Thoracic aorta (tissue), 2 donors: ENCODE data around the gene TMEM243. TPM values are rescaled to one million over a fixed set of nuclear protein-coding genes. Genes with fewer than 3 reads are reported as not detected.
A peak's percentile ranks its signal among the peaks of the same experiment; 100 is the strongest.
"Not testable (repeated sequence)": the region's sequence is repeated elsewhere in the genome, so short reads cannot be mapped to it uniquely, and the experiment has no call there.

Experiments
- ATAC-seq: fragments of 150-250 bp; one replicate; pipeline ENCODE4 v1.8.0; 2017; ENCODE audit warnings: low read depth; ENCODE audit not compliant: insufficient number of reproducible peaks, low FRiP score
- DNase-seq: peaks from one replicate; pipeline ENCODE4 v3.0.0-alpha.2; 2020; ENCODE audit warnings: low spot score
- H3K27ac ChIP-seq, 2 donors: fragments of 200-600 bp; sonication (generic); 1 replicate in 1 of 2; 2 replicates in 1 of 2; pipeline ENCODE4 v1.5.1; 2016; ENCODE audit warnings: mild to moderate bottlenecking in 2 of 2, moderate library complexity in 2 of 2
- H3K27me3 ChIP-seq: fragments of 200-600 bp; sonication (generic); replicated peaks from 2 replicates; pipeline ENCODE4 v1.6.0; 2016; ENCODE audit warnings: mild to moderate bottlenecking; ENCODE audit not compliant: insufficient read depth
- H3K36me3 ChIP-seq: fragments of 200-600 bp; sonication (generic); one replicate; pipeline ENCODE4 v1.5.1; 2016
- H3K4me1 ChIP-seq, 2 donors: fragments of 200-600 bp; sonication (generic); 1 replicate in 1 of 2; 2 replicates in 1 of 2; pipeline versions ENCODE4 v1.5.1 to v1.6.0; 2016; ENCODE audit warnings: low read depth in 2 of 2, mild to moderate bottlenecking in 1 of 2; ENCODE audit not compliant: control insufficient read depth in 1 of 2
- H3K4me3 ChIP-seq: fragments of 200-600 bp; sonication (generic); 2 replicates; pipeline ENCODE4 v1.5.1; 2016; ENCODE audit warnings: mild to moderate bottlenecking
- H3K9me3 ChIP-seq: fragments of 200-600 bp; sonication (generic); 2 replicates; pipeline ENCODE4 v1.5.1; 2016
- CTCF ChIP-seq: fragments of 200-600 bp; sonication (generic); IDR thresholded peaks from one replicate; pipeline ENCODE4 v1.5.1; 2019; ENCODE audit warnings: antibody characterized with exemption
- total RNA-seq, 2 donors: library from RNA; depleted of rRNA; stranded (reverse); fragments of >200 nt; gene quantifications; one replicate each; pipeline versions ENCODE4 v1.1.0 to v1.2.3, GENCODE V29; 2016

The TMEM243 gene
- total RNA-seq, result 10 to 100 TPM; 30.6 to 31.3 TPM

GRCh38 chr7:87219545-87220025 lies at the start of gene TMEM243:
TSS of gene TMEM243 (minus strand) at chr7:87219732. CDS start at chr7:87219503, 229 bp downstream.
- ATAC-seq (peak; percentile 37), DNase-seq (peak; percentile 13)
- TF ChIP-seq CTCF, result peak; percentile 26
- Histone ChIP-seq H3K4me1 (peaks cover 14 to 24% of the 10 kb centered on the region in 2 donors), H3K9me3 (no peaks in the 10 kb centered on the region), H3K4me3 (peak within 1 kb of the TSS; percentile 93), H3K36me3 (no peaks in the 10 kb centered on the region), H3K27me3 (no peaks in the 10 kb centered on the region), H3K27ac (peak within 1 kb of the TSS; percentile 79 to 89)

GRCh38 chr7:87267239-87267900 lies 47.8 kb upstream of the TMEM243 start:
- no peak overlapping the region for H3K27ac ChIP-seq
- H3K4me1 ChIP-seq, result no peaks in the 10 kb centered on the region
- no peak for DNase-seq
- no peaks in the 10 kb centered on the region for H3K36me3 ChIP-seq
- H3K4me3 ChIP-seq, result no peak overlapping the region
- TF ChIP-seq CTCF, result no peak
- ATAC-seq, result no peak
- no peaks in the 10 kb centered on the region for H3K27me3 ChIP-seq
- H3K9me3 ChIP-seq, result no peaks in the 10 kb centered on the region

- ATAC-seq, result no peak
- Histone ChIP-seq H3K27ac (no peak overlapping the region), H3K27me3 (no peaks in the 10 kb centered on the region), H3K4me1 (no peaks in the 10 kb centered on the region), H3K9me3 (no peaks in the 10 kb centered on the region), H3K36me3 (no peaks in the 10 kb centered on the region), H3K4me3 (no peak overlapping the region)
- TF ChIP-seq CTCF, result no peak
- no peak for DNase-seq
These were observed 44.0 kb upstream of the TMEM243 start for GRCh38 chr7:87263537-87263936.

- Histone ChIP-seq H3K36me3 (no peaks in the 10 kb centered on the region), H3K9me3 (no peaks in the 10 kb centered on the region), H3K27me3 (no peaks in the 10 kb centered on the region), H3K4me3 (no peak overlapping the region), H3K4me1 (peaks cover 0 to 6% of the 10 kb centered on the region in 2 donors), H3K27ac (no peak overlapping the region)
- TF ChIP-seq CTCF, result no peak
- DNase-seq (no peak), ATAC-seq (no peak)
These were observed 34.1 kb upstream of the TMEM243 start for GRCh38 chr7:87253589-87254087.

GRCh38 chr7:87245671-87246070 lies 26.1 kb upstream of the TMEM243 start:
- H3K4me1 ChIP-seq, H3K27me3 ChIP-seq, H3K9me3 ChIP-seq, H3K4me3 ChIP-seq, DNase-seq, ATAC-seq, H3K36me3 ChIP-seq, H3K27ac ChIP-seq: not testable (repeated sequence)

GRCh38 chr7:87238464-87239051 lies 19.0 kb upstream of the TMEM243 start:
- not testable (repeated sequence) for H3K9me3 ChIP-seq, ATAC-seq, DNase-seq

More at GRCh38 chr7:87238464-87239051, 19.0 kb upstream of the TMEM243 start:
- H3K4me1 ChIP-seq, H3K4me3 ChIP-seq, H3K27ac ChIP-seq, H3K27me3 ChIP-seq, H3K36me3 ChIP-seq: not testable (repeated sequence)
